Adrenal gland (tissue), 5 donors: Measurements from ENCODE around the gene REPS2.

Source experiments
- CTCF ChIP-seq, 6 experiments: fragments of 450-650 bp in 4 of 6; fragments of 200-600 bp in 2 of 6; sonication (generic) in 1 of 6; IDR thresholded peaks; 1 replicate in 5 of 6; 2 replicates in 1 of 6; pipeline versions ENCODE4 v1.5.1 to v1.8.0; 2016 to 2021; ENCODE audit warnings: antibody characterized with exemption in 6 of 6, mild to moderate bottlenecking in 2 of 6, moderate library complexity in 1 of 6
- POLR2A ChIP-seq, 2 donors: fragments of 450-650 bp; IDR thresholded peaks; one replicate each; pipeline ENCODE4 v1.6.1; 2017; ENCODE audit warnings: antibody characterized with exemption in 2 of 2, mild to moderate bottlenecking in 2 of 2, moderate library complexity in 1 of 2
- donor health status: DM: no; HTN: no; CAD: no.

GRCh38 chrX:16981980-16982379 lies 35.5 kb downstream of the REPS2 start:
- no peak for TF ChIP-seq POLR2A (IDR thresholded peaks at IDR 0.05)
- TF ChIP-seq CTCF (IDR thresholded peaks at IDR 0.05) = no peak
